ENCODE data around the gene BCL2. TPM values are rescaled to one million over a fixed set of nuclear protein-coding genes. Genes with fewer than 3 reads are reported as not detected.

BCL2 gene
- total RNA-seq, 1 experiment from 2014 or later = 2.2 TPM

- DNase-seq (ENCODE audit: low read depth) = no peak
Measured at GRCh38 chr18:63326011-63326410, 6.4 kb upstream of the BCL2 start.

DNA sequence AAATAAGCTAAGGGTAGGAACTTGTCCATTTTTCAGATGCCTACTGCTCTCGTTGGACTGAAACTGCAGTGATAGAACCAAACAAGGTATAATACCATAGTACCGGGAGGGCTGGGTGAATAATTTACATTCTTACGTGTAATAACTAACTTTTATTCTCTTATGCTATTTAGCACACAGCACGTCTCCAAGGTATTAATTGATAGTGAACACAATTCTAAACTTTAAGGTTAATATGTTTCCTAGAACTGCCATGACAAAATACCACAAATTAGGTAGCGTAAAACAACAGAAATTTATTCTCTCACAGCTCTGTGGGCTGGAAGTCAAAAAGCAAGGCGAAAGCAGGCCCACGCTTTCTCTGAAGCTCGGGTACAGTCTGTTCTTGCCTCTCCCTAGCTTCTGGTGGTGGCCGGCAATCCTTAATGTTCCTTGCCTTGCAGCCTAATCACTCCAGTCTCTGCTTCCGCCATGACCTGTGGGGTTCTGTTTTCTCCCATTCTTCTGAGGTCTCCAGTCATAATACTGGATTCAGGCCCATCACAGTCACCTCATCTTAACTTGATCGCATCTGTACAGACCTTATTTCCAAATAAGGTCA lies 5.6 kb upstream of the BCL2 start:
- DNase-seq (ENCODE audit: low read depth) = no peak

GRCh38 chr18:63322908-63323634 lies 3.5 kb upstream of the BCL2 start:
- peak; percentile 58 for DNase-seq (ENCODE audit: low read depth)

GRCh38 chr18:63322206-63322605 lies 2.6 kb upstream of the BCL2 start:
- DNase-seq (ENCODE audit: low read depth) = no peak

GRCh38 chr18:63321291-63321690 lies 1.7 kb upstream of the BCL2 start:
- no peak for DNase-seq (ENCODE audit: low read depth)

GRCh38 chr18:63320975-63321265 lies 1.4 kb upstream of the BCL2 start:
- no peak for DNase-seq (ENCODE audit: low read depth)

GRCh38 chr18:63320123-63320974 lies 780 bp upstream of the BCL2 start:
- DNase-seq (ENCODE audit: low read depth) = peak; percentile 82

DNA sequence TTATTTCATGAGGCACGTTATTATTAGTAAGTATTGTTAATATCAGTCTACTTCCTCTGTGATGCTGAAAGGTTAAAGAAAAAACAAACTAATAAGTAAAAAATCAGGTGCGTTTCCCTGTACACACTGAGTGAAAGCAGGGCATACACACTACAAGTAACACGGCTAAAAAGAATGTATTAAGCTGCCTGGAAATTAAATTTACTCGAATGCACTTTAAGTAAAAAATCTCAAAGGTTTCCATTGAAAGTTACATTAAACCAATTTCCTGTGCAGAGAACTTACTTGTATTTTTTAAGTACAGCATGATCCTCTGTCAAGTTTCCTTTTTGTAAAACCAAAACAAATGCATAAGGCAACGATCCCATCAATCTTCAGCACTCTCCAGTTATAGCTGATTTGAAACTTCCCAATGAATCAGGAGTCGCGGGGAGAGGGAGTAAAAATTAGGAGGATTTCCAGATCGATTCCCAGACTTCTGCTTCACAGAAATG lies 633 bp downstream of the BCL2 start:
- no peak for DNase-seq (ENCODE audit: low read depth)

DNA sequence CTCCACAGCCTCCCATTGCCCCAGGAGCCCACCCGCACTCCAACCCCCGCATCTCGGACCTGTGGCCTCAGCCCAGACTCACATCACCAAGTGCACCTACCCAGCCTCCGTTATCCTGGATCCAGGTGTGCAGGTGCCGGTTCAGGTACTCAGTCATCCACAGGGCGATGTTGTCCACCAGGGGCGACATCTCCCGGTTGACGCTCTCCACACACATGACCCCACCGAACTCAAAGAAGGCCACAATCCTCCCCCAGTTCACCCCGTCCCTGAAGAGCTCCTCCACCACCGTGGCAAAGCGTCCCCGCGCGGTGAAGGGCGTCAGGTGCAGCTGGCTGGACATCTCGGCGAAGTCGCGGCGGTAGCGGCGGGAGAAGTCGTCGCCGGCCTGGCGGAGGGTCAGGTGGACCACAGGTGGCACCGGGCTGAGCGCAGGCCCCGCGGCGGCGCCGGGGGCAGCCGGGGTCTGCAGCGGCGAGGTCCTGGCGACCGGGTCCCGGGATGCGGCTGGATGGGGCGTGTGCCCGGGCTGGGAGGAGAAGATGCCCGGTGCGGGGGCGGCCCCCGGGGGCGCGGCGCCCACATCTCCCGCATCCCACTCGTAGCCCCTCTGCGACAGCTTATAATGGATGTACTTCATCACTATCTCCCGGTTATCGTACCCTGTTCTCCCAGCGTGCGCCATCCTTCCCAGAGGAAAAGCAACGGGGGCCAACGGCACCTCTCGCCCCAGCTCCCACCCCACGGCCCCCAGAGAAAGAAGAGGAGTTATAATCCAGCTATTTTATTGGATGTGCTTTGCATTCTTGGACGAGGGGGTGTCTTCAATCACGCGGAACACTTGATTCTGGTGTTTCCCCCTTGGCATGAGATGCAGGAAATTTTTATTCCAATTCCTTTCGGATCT lies 1.3 kb downstream of the BCL2 start:
- peak; percentile 33 for DNase-seq (ENCODE audit: low read depth)

GRCh38 chr18:63317556-63317946 lies 2.0 kb downstream of the BCL2 start:
- DNase-seq (ENCODE audit: low read depth) = no peak

DNA sequence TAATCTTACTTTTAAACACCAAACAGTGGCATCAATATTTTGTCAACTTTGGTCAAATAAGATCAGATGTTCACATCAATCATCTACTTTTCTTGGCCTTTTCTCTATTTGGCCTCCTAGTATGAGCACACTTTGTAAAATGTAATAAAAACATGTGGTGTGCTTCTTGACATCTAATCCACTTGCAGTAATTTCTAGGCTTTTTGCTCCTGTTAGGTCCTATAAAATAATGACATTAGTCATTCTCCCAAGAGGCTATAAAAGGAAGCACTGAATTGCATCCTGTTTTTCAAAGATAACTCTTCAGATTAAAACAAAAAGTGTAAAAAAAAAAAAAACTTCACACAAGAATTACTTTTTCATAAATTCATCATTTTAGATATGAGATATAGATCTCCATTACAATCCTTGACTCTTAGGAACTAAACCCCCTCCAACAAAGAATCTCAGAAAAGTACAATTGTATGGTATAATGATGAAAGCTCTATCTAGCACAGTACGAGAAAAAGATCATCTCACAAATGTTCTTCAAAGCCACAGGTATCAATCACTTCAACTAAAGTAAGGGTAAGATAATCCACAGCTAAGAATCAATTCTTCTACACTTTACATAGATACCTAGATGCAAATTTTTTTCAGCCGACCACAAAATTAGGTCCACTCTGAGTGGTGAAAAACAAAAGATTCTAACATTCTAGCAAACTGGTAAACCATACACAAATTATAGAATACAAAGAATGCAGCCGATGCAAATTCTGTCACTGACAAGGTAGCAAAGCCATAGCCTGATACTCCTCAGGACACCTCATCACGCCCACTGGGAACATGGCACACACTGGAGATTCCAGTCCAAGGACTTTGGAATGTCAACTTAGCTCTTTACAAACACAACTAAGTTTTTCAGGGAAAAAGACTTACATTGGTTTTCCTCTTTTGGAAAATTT lies 2.7 kb downstream of the BCL2 start:
- DNase-seq (ENCODE audit: low read depth) = no peak

GRCh38 chr18:63315876-63316275 lies 3.7 kb downstream of the BCL2 start:
- DNase-seq (ENCODE audit: low read depth) = no peak

- DNase-seq (ENCODE audit: low read depth) = no peak
Measured at GRCh38 chr18:63315131-63315662, 4.4 kb downstream of the BCL2 start.

DNA sequence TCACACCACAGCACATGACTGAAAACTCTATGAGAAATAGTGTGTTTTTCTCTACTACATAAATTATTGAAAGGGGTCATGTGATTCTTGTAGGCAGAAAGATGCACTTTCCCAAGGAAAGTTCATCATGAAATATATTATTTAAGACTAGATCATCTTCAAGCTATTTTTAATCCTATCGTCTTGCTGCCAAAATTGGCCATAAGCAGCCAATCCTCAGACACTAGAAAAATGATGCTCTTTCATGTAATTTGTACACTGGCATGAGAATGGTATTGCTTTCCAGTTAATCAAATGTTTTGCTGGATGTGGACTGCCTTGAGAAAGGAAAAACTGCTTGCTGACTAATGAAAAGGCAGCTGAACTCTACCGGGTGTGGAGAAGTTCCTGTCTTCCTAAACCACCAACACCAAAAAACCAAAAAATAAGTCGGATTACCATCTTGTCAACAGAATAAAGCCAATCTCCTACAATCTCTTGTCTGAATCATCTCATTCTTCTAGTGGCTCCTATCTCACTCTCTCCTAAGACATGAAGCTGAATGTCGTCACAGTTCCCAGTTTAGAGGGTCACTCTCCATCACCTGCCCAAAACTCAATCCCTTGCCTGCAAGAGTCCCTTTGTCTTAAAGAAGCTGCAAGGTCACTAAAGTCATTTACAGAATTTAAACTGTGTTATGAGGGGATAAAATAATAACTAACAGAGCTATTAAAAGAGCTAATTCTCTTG lies 5.3 kb downstream of the BCL2 start:
- no peak for DNase-seq (ENCODE audit: low read depth)

DNA sequence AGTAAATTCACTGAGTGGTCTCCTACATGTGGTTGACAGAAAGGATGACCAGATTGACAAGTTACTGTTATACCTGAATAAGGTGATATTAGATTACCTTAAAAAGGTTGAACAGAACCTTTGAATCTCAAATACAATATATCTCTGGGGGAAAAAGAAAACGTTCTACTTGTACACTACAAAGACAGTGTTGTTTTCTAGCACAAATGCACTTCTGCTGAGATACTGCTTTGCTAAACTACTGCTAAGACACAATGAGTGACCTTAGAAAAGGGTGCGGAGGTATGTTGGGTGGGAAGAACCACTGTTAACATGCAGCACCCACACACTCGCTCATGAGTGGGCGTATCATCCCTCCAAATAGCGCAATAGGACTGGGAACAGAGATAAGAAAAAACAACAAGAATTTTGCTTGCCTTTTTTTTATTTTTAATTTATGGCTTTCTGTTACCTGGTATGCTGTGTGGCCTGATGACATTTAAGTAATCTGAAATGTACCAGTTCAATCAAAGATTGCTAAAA lies 6.1 kb downstream of the BCL2 start:
- DNase-seq (ENCODE audit: low read depth) = no peak

- DNase-seq (ENCODE audit: low read depth) = no peak
Measured at GRCh38 chr18:63312737-63313395, 6.7 kb downstream of the BCL2 start.

- no peak for DNase-seq (ENCODE audit: low read depth)
Measured at GRCh38 chr18:63312019-63312409, 7.6 kb downstream of the BCL2 start.

- no peak for DNase-seq (ENCODE audit: low read depth)
Measured at GRCh38 chr18:63311118-63312018, 8.2 kb downstream of the BCL2 start.

Data from Daoy (cell line).